GM12874 (cell line): ENCODE data around the gene EXOSC5.

Experiments used
- CTCF ChIP-seq: IDR thresholded peaks from 2 replicates; pipeline ENCODE4 v1.5.1; 2011; ENCODE audit warnings: low read depth, mild to moderate bottlenecking, control low read depth, low read length, moderate library complexity; ENCODE audit not compliant: insufficient read depth

The EXOSC5 gene

GRCh38 chr19:41408256-41408655, 11.1 kb upstream of the EXOSC5 start:
- 0 out of 2 replicates have a peak, but pooled peaks have one; percentile 8 for TF ChIP-seq CTCF

- no peak for TF ChIP-seq CTCF
Measured at GRCh38 chr19:41407271-41407670, 10.1 kb upstream of the EXOSC5 start.

- no peak for TF ChIP-seq CTCF
Measured at GRCh38 chr19:41405776-41406175, 8.6 kb upstream of the EXOSC5 start.

- no peak for TF ChIP-seq CTCF
Measured at GRCh38 chr19:41403181-41403970, 6.2 kb upstream of the EXOSC5 start.

- TF ChIP-seq CTCF, result no peak
Measured at GRCh38 chr19:41402010-41402409, 4.9 kb upstream of the EXOSC5 start.

- TF ChIP-seq CTCF, result no peak
Measured at GRCh38 chr19:41401483-41401882, 4.3 kb upstream of the EXOSC5 start.

GRCh38 chr19:41399525-41399924, 2.4 kb upstream of the EXOSC5 start:
- no peak for TF ChIP-seq CTCF
